ENCODE measurements around the gene LRRC75B.
"Not testable (repeated sequence)": the region's sequence is repeated elsewhere in the genome, so short reads cannot be mapped to it uniquely, and the experiment has no call there.

Gene LRRC75B

GRCh38 chr22:24592851-24593558 lies at the start of gene LRRC75B:
TSS of gene LRRC75B (minus strand) at chr22:24593073. CDS start at chr22:24593039, 34 bp downstream.
- DNase-seq (ENCODE audit: low read depth), result peak; percentile 88

- DNase-seq (ENCODE audit: low read depth), result not testable (repeated sequence)
These were observed 49.4 kb upstream of the LRRC75B start for GRCh38 chr22:24642307-24642706.

GRCh38 chr22:24636513-24636912 lies 43.6 kb upstream of the LRRC75B start:
- not testable (repeated sequence) for DNase-seq (ENCODE audit: low read depth)

GRCh38 chr22:24634776-24635389 lies 42.0 kb upstream of the LRRC75B start:
- DNase-seq (ENCODE audit: low read depth), result not testable (repeated sequence)

- not testable (repeated sequence) for DNase-seq (ENCODE audit: low read depth)
These were observed 40.6 kb upstream of the LRRC75B start for GRCh38 chr22:24633231-24634023.

- DNase-seq (ENCODE audit: low read depth), result peak; percentile 4
These were observed 39.8 kb upstream of the LRRC75B start for GRCh38 chr22:24632642-24633041.

- peak; percentile 8 for DNase-seq (ENCODE audit: low read depth)
These were observed 38.7 kb upstream of the LRRC75B start for GRCh38 chr22:24631430-24632122.

- DNase-seq (ENCODE audit: low read depth), result not testable (repeated sequence)
These were observed 38.0 kb upstream of the LRRC75B start for GRCh38 chr22:24630812-24631427.

GRCh38 chr22:24629069-24629468 lies 36.2 kb upstream of the LRRC75B start:
- peak; percentile 38 for DNase-seq (ENCODE audit: low read depth)

GRCh38 chr22:24627911-24628310 lies 35.0 kb upstream of the LRRC75B start:
- DNase-seq (ENCODE audit: low read depth), result not testable (repeated sequence)

- peak; percentile 10 for DNase-seq (ENCODE audit: low read depth)
These were observed 29.7 kb upstream of the LRRC75B start for GRCh38 chr22:24622596-24622995.

- not testable (repeated sequence) for DNase-seq (ENCODE audit: low read depth)
These were observed 28.4 kb upstream of the LRRC75B start for GRCh38 chr22:24621244-24621643.

GRCh38 chr22:24614794-24615193 lies 21.9 kb upstream of the LRRC75B start:
- DNase-seq (ENCODE audit: low read depth), result not testable (repeated sequence)

- not testable (repeated sequence) for DNase-seq (ENCODE audit: low read depth)
These were observed 17.0 kb upstream of the LRRC75B start for GRCh38 chr22:24609888-24610287.

GRCh38 chr22:24608327-24608726 lies 15.5 kb upstream of the LRRC75B start:
- not testable (repeated sequence) for DNase-seq (ENCODE audit: low read depth)

- DNase-seq (ENCODE audit: low read depth), result peak; percentile 39
These were observed 14.6 kb upstream of the LRRC75B start for GRCh38 chr22:24607429-24607983.

- not testable (repeated sequence) for DNase-seq (ENCODE audit: low read depth)
These were observed 13.5 kb upstream of the LRRC75B start for GRCh38 chr22:24606340-24606739.

GRCh38 chr22:24603770-24604629 lies 11.1 kb upstream of the LRRC75B start:
- peak; percentile 22 for DNase-seq (ENCODE audit: low read depth)

GRCh38 chr22:24602847-24603769 lies 10.2 kb upstream of the LRRC75B start, which contains the start of gene GGT1:
TSS of gene GGT1 (plus strand) at chr22:24603193. CDS start at chr22:24611082, 7,889 bp downstream.
- peak; percentile 29 for DNase-seq (ENCODE audit: low read depth)
